Stomach (tissue), 4 donors: ENCODE results near the gene LRRC10.

ENCODE experiments used
- CTCF ChIP-seq, 7 experiments: fragments of 450-650 bp in 4 of 7; fragments of 200-600 bp in 3 of 7; sonication (generic) in 3 of 7; IDR thresholded peaks; one replicate each; pipeline ENCODE4 v1.5.1; 2016 to 2019; ENCODE audit warnings: antibody characterized with exemption in 7 of 7, control low read depth in 2 of 7, mild to moderate bottlenecking in 1 of 7
- EP300 ChIP-seq: sonication (generic); formaldehyde crosslinking; IDR thresholded peaks from one replicate; pipeline ENCODE4 v1.6.1; 2017; ENCODE audit warnings: antibody characterized with exemption
- POLR2A ChIP-seq, 4 donors: fragments of 450-650 bp; IDR thresholded peaks; one replicate each; pipeline ENCODE4 v1.6.1; 2016; ENCODE audit warnings: antibody characterized with exemption in 4 of 4, control low read depth in 2 of 4, mild to moderate bottlenecking in 1 of 4, moderate library complexity in 1 of 4

- no peak for TF ChIP-seq CTCF (IDR thresholded peaks at IDR 0.05)
- TF ChIP-seq EP300, result no peak
- no peak for TF ChIP-seq POLR2A (IDR thresholded peaks at IDR 0.05)
Observed at GRCh38 chr12:69589082-69589481, 21.6 kb downstream of the LRRC10 start.
